Measurements from ENCODE around the gene KIAA0513. TPM values are rescaled to one million over a fixed set of nuclear protein-coding genes. Genes with fewer than 3 reads are reported as not detected.
A peak's percentile ranks its signal among the peaks of the same experiment; 100 is the strongest.

The KIAA0513 gene
- total and polyA plus RNA-seq, 9 donors: 1.6 to 4.2 (median 2.6) TPM

DNA sequence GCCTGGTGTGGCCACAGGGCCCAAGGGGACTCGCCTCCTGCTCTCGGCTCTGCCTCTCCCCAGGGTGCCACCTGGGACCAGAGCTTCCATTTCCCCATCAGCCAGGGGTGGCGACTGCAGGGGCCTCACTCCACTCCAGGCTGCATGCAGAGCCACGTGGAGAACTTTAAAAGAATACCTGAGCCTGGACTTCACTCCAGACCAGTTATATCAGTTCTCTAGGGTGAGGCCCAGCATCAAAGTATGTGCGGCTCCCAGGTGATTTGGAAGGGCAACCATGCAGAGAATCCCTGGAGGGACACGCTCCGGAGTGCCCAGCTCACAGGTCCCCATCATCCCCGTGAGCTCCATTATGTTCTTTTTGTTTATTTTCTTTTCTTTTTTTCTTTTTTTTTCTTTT, 39.8 kb downstream of the KIAA0513 start:
- WGBS (ENCODE audit: insufficient coverage): 83% methylated on average over 5 of the region's 8 CpGs
- Histone ChIP-seq H3K4me3 (ENCODE audit: low read length) (no peak overlapping the region), H3K27me3 (ENCODE audit: control insufficient read depth, insufficient read depth, low read length) (no peaks in the 10 kb centered on the region), H3K4me1 (ENCODE audit: control insufficient read depth, insufficient read depth, low read length) (no peaks in the 10 kb centered on the region), H3K9me3 (replicated peaks; ENCODE audit: control insufficient read depth, low read depth, low read length) (no peaks in the 10 kb centered on the region), H3K27ac (ENCODE audit: low read length) (no peak overlapping the region), H3K36me3 (ENCODE audit: control insufficient read depth, insufficient read depth, low read length) (no peaks in the 10 kb centered on the region)
- no peak for DNase-seq

DNA sequence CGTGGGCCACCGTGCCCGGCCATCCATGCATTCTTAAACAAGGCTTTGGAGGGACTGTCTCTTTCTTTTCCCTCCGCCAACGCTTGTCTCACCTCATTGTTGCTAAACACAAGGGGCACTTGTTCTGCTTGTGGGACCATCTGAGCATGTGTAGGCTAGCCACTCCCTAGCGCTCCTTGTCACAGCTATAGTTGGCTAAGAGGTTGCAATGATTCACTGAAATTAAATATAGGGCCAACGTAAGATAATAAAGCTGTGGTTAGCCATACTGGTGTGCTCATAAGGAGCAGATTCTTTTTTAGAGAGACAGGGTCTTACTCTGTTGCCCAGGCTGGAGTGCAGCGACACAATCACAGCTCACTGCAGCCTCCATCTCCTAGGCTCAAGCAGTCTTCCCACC, 41.2 kb downstream of the KIAA0513 start:
- no peak overlapping the region for H3K4me3 ChIP-seq (ENCODE audit: low read length)
- DNase-seq: no peak
- no peak overlapping the region for H3K27ac ChIP-seq (ENCODE audit: low read length)
- no peaks in the 10 kb centered on the region for H3K27me3 ChIP-seq (ENCODE audit: control insufficient read depth, insufficient read depth, low read length)
- peaks cover 12% of the 10 kb centered on the region for H3K4me1 ChIP-seq (ENCODE audit: control insufficient read depth, insufficient read depth, low read length)
- WGBS (ENCODE audit: insufficient coverage): 98% methylated on average over 6 of the region's 8 CpGs
- no peaks in the 10 kb centered on the region for H3K36me3 ChIP-seq (ENCODE audit: control insufficient read depth, insufficient read depth, low read length)
- H3K9me3 ChIP-seq (replicated peaks; ENCODE audit: control insufficient read depth, low read depth, low read length): no peaks in the 10 kb centered on the region

GRCh38 chr16:85069171-85069570, 41.6 kb downstream of the KIAA0513 start:
- H3K9me3 ChIP-seq (replicated peaks; ENCODE audit: control insufficient read depth, low read depth, low read length): no peaks in the 10 kb centered on the region
- H3K36me3 ChIP-seq (ENCODE audit: control insufficient read depth, insufficient read depth, low read length): no peaks in the 10 kb centered on the region
- 87% methylated on average over 7 of the region's 7 CpGs for WGBS (ENCODE audit: insufficient coverage)
- DNase-seq: no peak
- H3K4me1 ChIP-seq (ENCODE audit: control insufficient read depth, insufficient read depth, low read length): peaks cover 12% of the 10 kb centered on the region
- no peak overlapping the region for H3K27ac ChIP-seq (ENCODE audit: low read length)
- no peak overlapping the region for H3K4me3 ChIP-seq (ENCODE audit: low read length)
- no peaks in the 10 kb centered on the region for H3K27me3 ChIP-seq (ENCODE audit: control insufficient read depth, insufficient read depth, low read length)

GRCh38 chr16:85072076-85072860, 44.7 kb downstream of the KIAA0513 start:
- Histone ChIP-seq H3K4me1 (ENCODE audit: control insufficient read depth, insufficient read depth, low read length) (peaks cover 12% of the 10 kb centered on the region), H3K36me3 (ENCODE audit: control insufficient read depth, insufficient read depth, low read length) (no peaks in the 10 kb centered on the region), H3K9me3 (replicated peaks; ENCODE audit: control insufficient read depth, low read depth, low read length) (no peaks in the 10 kb centered on the region), H3K27ac (ENCODE audit: low read length) (no peak overlapping the region), H3K4me3 (ENCODE audit: low read length) (no peak overlapping the region), H3K27me3 (ENCODE audit: control insufficient read depth, insufficient read depth, low read length) (no peaks in the 10 kb centered on the region)
- DNase-seq: no peak
- WGBS (ENCODE audit: insufficient coverage): no CpG with 5 or more reads among the region's 8 CpGs

- Histone ChIP-seq H3K9me3 (replicated peaks; ENCODE audit: control insufficient read depth, low read depth, low read length) (no peaks in the 10 kb centered on the region), H3K36me3 (ENCODE audit: control insufficient read depth, insufficient read depth, low read length) (no peaks in the 10 kb centered on the region), H3K27me3 (ENCODE audit: control insufficient read depth, insufficient read depth, low read length) (no peaks in the 10 kb centered on the region), H3K4me3 (ENCODE audit: low read length) (no peak overlapping the region), H3K4me1 (ENCODE audit: control insufficient read depth, insufficient read depth, low read length) (peaks cover 12% of the 10 kb centered on the region), H3K27ac (ENCODE audit: low read length) (no peak overlapping the region)
- 42% methylated on average over 9 of the region's 13 CpGs for WGBS (ENCODE audit: insufficient coverage)
- peak; percentile 76 for DNase-seq
Observed at GRCh38 chr16:85072947-85073346, 45.4 kb downstream of the KIAA0513 start.

GRCh38 chr16:85074225-85074914, 46.8 kb downstream of the KIAA0513 start:
- peaks cover 2% of the 10 kb centered on the region for H3K27me3 ChIP-seq (ENCODE audit: control insufficient read depth, insufficient read depth, low read length)
- H3K27ac ChIP-seq (ENCODE audit: low read length): no peak overlapping the region
- peaks cover 5% of the 10 kb centered on the region for H3K36me3 ChIP-seq (ENCODE audit: control insufficient read depth, insufficient read depth, low read length)
- 75% methylated on average over 2 of the region's 6 CpGs for WGBS (ENCODE audit: insufficient coverage)
- H3K9me3 ChIP-seq (replicated peaks; ENCODE audit: control insufficient read depth, low read depth, low read length): no peaks in the 10 kb centered on the region
- peaks cover 12% of the 10 kb centered on the region for H3K4me1 ChIP-seq (ENCODE audit: control insufficient read depth, insufficient read depth, low read length)
- no peak overlapping the region for H3K4me3 ChIP-seq (ENCODE audit: low read length)
- DNase-seq: no peak

- Histone ChIP-seq H3K9me3 (replicated peaks; ENCODE audit: control insufficient read depth, low read depth, low read length) (no peaks in the 10 kb centered on the region), H3K4me1 (ENCODE audit: control insufficient read depth, insufficient read depth, low read length) (peaks cover 12% of the 10 kb centered on the region), H3K4me3 (ENCODE audit: low read length) (no peak overlapping the region), H3K27ac (ENCODE audit: low read length) (no peak overlapping the region), H3K36me3 (ENCODE audit: control insufficient read depth, insufficient read depth, low read length) (peaks cover 5% of the 10 kb centered on the region), H3K27me3 (ENCODE audit: control insufficient read depth, insufficient read depth, low read length) (peaks cover 2% of the 10 kb centered on the region)
- WGBS (ENCODE audit: insufficient coverage): 84% methylated on average over 14 of the region's 16 CpGs
- DNase-seq: no peak
Observed at GRCh38 chr16:85075236-85075924, 47.8 kb downstream of the KIAA0513 start.

DNA sequence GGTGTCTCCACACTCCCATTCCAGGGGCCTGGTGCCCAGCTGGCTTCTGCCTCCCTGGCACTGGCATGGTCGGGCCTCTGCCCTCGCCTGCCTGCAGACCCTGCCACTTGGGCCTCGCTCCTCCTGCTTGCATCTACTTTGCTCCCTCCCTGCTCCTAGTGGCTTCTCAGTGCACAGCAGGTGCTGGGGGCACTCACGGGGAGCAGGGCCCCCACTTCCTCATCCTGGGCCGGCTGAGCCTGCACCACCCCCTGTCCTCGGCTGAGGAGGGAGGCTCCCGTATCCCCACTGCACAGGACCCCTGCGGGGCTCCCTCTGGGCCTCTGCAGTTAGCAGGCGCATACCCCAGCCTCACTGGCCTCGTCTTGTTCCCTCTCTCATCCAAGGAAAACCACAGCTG, 49.4 kb downstream of the KIAA0513 start:
- Histone ChIP-seq H3K4me1 (ENCODE audit: control insufficient read depth, insufficient read depth, low read length) (peaks cover 12% of the 10 kb centered on the region), H3K36me3 (ENCODE audit: control insufficient read depth, insufficient read depth, low read length) (peaks cover 5% of the 10 kb centered on the region), H3K9me3 (replicated peaks; ENCODE audit: control insufficient read depth, low read depth, low read length) (no peaks in the 10 kb centered on the region), H3K27ac (ENCODE audit: low read length) (no peak overlapping the region), H3K27me3 (ENCODE audit: control insufficient read depth, insufficient read depth, low read length) (peaks cover 6% of the 10 kb centered on the region), H3K4me3 (ENCODE audit: low read length) (no peak overlapping the region)
- 77% methylated on average over 8 of the region's 10 CpGs for WGBS (ENCODE audit: insufficient coverage)
- DNase-seq: no peak

GRCh38 chr16:85077576-85078125, 50.1 kb downstream of the KIAA0513 start:
- Histone ChIP-seq H3K4me1 (ENCODE audit: control insufficient read depth, insufficient read depth, low read length) (peaks cover 14% of the 10 kb centered on the region), H3K9me3 (replicated peaks; ENCODE audit: control insufficient read depth, low read depth, low read length) (no peaks in the 10 kb centered on the region), H3K4me3 (ENCODE audit: low read length) (no peak overlapping the region), H3K27me3 (ENCODE audit: control insufficient read depth, insufficient read depth, low read length) (peaks cover 8% of the 10 kb centered on the region), H3K27ac (ENCODE audit: low read length) (no peak overlapping the region), H3K36me3 (ENCODE audit: control insufficient read depth, insufficient read depth, low read length) (peaks cover 5% of the 10 kb centered on the region)
- DNase-seq: no peak
- WGBS (ENCODE audit: insufficient coverage): 76% methylated on average over 13 of the region's 16 CpGs

- H3K27me3 ChIP-seq (ENCODE audit: control insufficient read depth, insufficient read depth, low read length): peaks cover 12% of the 10 kb centered on the region
- no peaks in the 10 kb centered on the region for H3K9me3 ChIP-seq (replicated peaks; ENCODE audit: control insufficient read depth, low read depth, low read length)
- H3K4me1 ChIP-seq (ENCODE audit: control insufficient read depth, insufficient read depth, low read length): peaks cover 12% of the 10 kb centered on the region
- H3K4me3 ChIP-seq (ENCODE audit: low read length): no peak overlapping the region
- H3K27ac ChIP-seq (ENCODE audit: low read length): no peak overlapping the region
- no peak for DNase-seq
- 79% methylated on average over 9 of the region's 10 CpGs for WGBS (ENCODE audit: insufficient coverage)
- H3K36me3 ChIP-seq (ENCODE audit: control insufficient read depth, insufficient read depth, low read length): peaks cover 5% of the 10 kb centered on the region
Observed at GRCh38 chr16:85078226-85078625, 50.6 kb downstream of the KIAA0513 start.

All from muscle of leg (tissue), 11 donors.